ENCODE measurements around the gene TMEM80. TPM values are rescaled to one million over a fixed set of nuclear protein-coding genes. Genes with fewer than 3 reads are reported as not detected.
A peak's percentile ranks its signal among the peaks of the same experiment; 100 is the strongest.
"Not testable (repeated sequence)": the region's sequence is repeated elsewhere in the genome, so short reads cannot be mapped to it uniquely, and the experiment has no call there.

The TMEM80 gene
- 10 to 100 TPM; 17.0 to 17.8 TPM for total RNA-seq

DNA sequence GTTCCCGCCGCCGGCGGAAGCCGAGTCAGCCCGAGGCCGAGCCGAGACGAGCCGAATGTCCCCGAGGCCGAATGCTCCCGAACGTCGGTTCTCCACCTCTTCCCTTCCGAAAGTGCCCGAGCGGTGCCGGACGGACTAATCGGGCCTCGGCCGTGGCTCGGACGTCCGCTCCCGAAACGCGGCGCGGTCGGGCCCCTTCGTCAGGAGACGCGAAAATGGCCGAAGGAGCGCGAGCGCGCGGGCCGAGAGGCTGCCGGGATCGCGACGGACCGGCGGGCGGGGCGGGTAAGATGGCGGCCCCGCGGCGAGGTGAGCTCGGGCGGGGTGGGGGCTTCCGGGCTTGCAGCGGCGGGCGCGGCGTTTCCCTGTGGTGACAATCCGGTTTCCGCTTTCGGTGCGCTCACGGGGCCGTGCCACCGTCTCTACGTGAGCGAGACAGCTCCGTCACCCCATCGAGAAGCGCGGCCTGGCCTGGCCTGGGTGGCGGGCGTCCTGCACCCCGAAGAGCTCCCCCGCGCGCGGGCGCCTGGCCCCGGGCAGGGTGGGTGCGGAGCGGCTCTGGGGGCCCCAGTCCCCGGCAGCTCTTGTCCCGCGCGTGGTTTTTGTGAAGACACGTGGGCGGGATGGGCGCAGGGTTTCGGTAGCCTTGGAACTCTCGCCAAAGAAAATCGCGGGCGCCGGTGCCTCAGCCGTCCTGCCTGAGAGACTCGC is at the start of gene TMEM80:
Gene TMEM80, plus strand, starts transcription at position 279 of the 711 bp plus-strand sequence. Its CDS starts 12 bp downstream, at position 291.
- Mint-ChIP-seq H3K4me1 (ENCODE audit: low read depth) (peaks cover 55% of the 10 kb centered on the region), H3K36me3 (ENCODE audit: insufficient read depth in 2 of 2) (peaks cover 0 to 7% of the 10 kb centered on the region in 2 donors), H3K27me3 (ENCODE audit: low read depth) (no peaks in the 10 kb centered on the region), H3K4me3 (peak within 1 kb of the TSS; percentile 82 to 84), H3K9me3 (no peaks in the 10 kb centered on the region), H3K27ac (peak within 1 kb of the TSS; percentile 97)
- DNase-seq (peak; percentile 99 to 100), ATAC-seq (replicated peaks in 1 of 2) (peak; percentile 75 to 79)

DNA sequence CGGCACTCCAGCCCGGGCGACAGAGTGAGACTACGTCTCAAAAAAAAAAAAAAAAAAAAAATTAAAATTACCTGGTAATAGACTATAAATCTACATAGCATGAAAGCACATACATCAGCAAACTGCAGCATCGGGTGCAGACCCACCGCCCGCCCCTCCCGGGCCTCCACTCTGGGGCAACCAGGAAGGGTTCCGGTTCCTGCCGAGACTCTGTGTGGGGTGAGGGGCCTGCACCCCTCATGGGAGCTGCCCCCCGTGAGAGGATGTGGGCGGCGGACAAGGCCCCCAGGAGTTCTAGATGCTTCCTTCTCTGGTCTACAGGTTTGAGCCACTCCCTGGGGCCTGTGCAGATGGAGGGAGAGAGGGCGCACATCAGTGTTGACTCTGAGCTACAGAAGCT is 49.4 kb upstream of the TMEM80 start:
- H3K4me3 Mint-ChIP-seq: no peak overlapping the region
- no peaks in the 10 kb centered on the region for H3K27me3 Mint-ChIP-seq (ENCODE audit: low read depth)
- DNase-seq (no peak), ATAC-seq (replicated peaks in 1 of 2) (no peak)
- no peaks in the 10 kb centered on the region for H3K9me3 Mint-ChIP-seq
- H3K27ac Mint-ChIP-seq: no peak overlapping the region
- H3K36me3 Mint-ChIP-seq (ENCODE audit: insufficient read depth in 2 of 2): peaks cover 0 to 7% of the 10 kb centered on the region in 2 donors
- H3K4me1 Mint-ChIP-seq (ENCODE audit: low read depth): peaks cover 4% of the 10 kb centered on the region

DNA sequence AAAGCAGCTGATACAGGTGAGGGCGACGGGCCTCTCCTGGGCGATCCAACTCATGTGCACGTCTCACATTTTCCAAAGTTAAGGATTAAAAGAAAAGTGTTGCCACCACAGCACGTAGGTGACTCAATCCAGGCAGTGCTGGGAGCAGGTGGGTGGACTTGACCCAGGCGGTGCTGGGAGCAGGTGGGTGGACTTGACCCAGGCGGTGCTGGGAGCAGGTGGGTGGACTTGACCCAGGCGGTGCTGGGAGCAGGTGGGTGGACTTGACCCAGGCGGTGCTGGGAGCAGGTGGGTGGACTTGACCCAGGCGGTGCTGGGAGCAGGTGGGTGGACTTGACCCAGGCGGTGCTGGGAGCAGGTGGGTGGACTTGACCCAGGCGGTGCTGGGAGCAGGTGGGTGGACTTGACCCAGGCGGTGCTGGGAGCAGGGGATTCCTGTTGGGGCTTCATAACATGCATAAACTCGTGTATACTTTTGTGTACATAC is 47.9 kb upstream of the TMEM80 start:
- not testable (repeated sequence) for H3K9me3 Mint-ChIP-seq; ATAC-seq (replicated peaks in 1 of 2); H3K27ac Mint-ChIP-seq; H3K4me3 Mint-ChIP-seq; H3K27me3 Mint-ChIP-seq (ENCODE audit: low read depth); DNase-seq; H3K4me1 Mint-ChIP-seq (ENCODE audit: low read depth); H3K36me3 Mint-ChIP-seq (ENCODE audit: insufficient read depth in 2 of 2)

GRCh38 chr11:650482-650881 is 45.1 kb upstream of the TMEM80 start:
- no peak for DNase-seq
- H3K9me3 Mint-ChIP-seq: no peaks in the 10 kb centered on the region
- H3K36me3 Mint-ChIP-seq (ENCODE audit: insufficient read depth in 2 of 2): peaks cover 3 to 12% of the 10 kb centered on the region in 2 donors
- H3K4me3 Mint-ChIP-seq: no peak overlapping the region
- peaks cover 4% of the 10 kb centered on the region for H3K4me1 Mint-ChIP-seq (ENCODE audit: low read depth)
- no peak overlapping the region for H3K27ac Mint-ChIP-seq
- ATAC-seq (replicated peaks in 1 of 2): no peak
- H3K27me3 Mint-ChIP-seq (ENCODE audit: low read depth): no peaks in the 10 kb centered on the region

DNA sequence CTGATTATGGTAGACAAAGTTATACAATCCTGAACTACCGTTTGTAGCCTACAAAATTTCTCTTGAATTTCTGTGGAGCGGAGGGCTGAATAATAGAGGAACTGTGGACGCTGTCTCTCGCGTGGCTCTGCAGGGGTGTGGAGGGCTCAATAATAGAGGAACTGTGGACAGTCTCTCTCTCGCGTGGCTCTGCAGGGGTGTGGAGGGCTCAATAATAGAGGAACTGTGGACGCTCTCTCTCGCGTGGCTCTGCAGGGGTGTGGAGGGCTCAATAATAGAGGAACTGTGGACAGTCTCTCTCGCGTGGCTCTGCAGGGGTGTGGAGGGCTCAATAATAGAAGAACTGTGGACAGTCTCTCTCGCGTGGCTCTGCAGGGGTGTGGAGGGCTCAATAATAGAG is 42.5 kb upstream of the TMEM80 start:
- not testable (repeated sequence) for H3K4me1 Mint-ChIP-seq (ENCODE audit: low read depth)

DNA sequence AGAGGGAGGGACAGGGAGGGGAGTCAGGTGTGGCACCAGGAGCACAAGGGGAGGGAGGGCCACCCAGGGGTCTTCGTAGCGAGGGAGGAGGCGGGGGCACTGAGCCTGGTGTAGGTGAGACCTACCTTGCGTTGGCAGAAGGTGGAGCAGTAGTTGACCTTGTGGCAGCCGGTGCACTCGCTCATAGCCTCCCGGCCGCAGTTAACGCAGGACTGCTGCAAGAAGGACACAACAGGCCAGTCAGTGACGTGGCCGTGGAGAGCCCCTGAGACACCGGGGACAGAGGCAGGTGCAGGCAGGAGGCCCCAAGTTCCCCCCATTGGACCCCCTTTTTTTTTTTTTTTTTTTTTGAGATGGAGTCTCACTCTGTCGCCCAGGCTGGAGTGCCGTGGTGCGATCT is 41.8 kb upstream of the TMEM80 start:
- Mint-ChIP-seq H3K4me3 (no peak overlapping the region), H3K4me1 (ENCODE audit: low read depth) (no peaks in the 10 kb centered on the region), H3K9me3 (no peaks in the 10 kb centered on the region), H3K27me3 (ENCODE audit: low read depth) (no peaks in the 10 kb centered on the region), H3K27ac (no peak overlapping the region), H3K36me3 (ENCODE audit: insufficient read depth in 2 of 2) (peaks cover 3 to 10% of the 10 kb centered on the region in 2 donors)
- DNase-seq: no peak
- ATAC-seq (replicated peaks in 1 of 2): no peak

More for the DNA sequence above, 42.5 kb upstream of the TMEM80 start:
- not testable (repeated sequence) for DNase-seq; H3K27ac Mint-ChIP-seq; H3K36me3 Mint-ChIP-seq (ENCODE audit: insufficient read depth in 2 of 2); H3K4me3 Mint-ChIP-seq; H3K9me3 Mint-ChIP-seq; H3K27me3 Mint-ChIP-seq (ENCODE audit: low read depth); ATAC-seq (replicated peaks in 1 of 2)

- not testable (repeated sequence) for ATAC-seq (replicated peaks in 1 of 2); DNase-seq; H3K4me3 Mint-ChIP-seq; H3K36me3 Mint-ChIP-seq (ENCODE audit: insufficient read depth in 2 of 2); H3K9me3 Mint-ChIP-seq; H3K27me3 Mint-ChIP-seq (ENCODE audit: low read depth); H3K4me1 Mint-ChIP-seq (ENCODE audit: low read depth); H3K27ac Mint-ChIP-seq
These were observed 41.2 kb upstream of the TMEM80 start for GRCh38 chr11:654444-654843.

DNA sequence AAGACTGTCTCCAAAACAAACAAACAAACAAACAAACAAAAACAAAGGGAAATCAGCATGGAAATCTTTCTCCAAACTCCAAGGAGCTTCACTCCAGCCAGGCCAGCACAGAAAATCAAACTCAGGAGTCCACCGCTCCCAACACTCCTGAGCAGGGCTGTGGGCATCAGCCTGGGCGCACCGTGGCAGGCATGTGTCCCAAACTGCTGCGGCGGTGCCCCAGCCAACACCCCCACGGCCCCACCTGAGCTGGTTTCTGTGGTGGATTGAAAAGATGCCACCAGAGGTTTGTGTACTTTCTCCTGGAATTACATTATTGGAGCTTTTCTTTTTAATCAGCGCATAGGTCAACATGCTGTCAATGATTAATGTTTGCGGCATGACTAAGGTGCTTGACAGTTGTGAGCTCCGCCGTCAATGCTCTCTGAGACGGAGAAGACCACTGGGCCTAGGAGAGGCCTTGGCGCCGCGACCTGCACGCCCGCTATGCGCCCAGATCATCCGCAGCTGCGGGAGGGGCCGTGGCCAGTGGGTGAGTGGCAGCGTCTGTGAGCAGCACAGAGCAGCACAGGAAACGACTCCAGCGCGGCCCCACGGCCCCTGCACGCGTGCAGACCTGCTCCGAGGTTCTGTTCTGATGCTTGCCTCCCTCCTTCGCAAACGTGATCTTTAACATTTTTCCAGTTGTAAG is 40.4 kb upstream of the TMEM80 start:
- no peaks in the 10 kb centered on the region for H3K9me3 Mint-ChIP-seq
- H3K27ac Mint-ChIP-seq: no peak overlapping the region
- peaks cover 3 to 6% of the 10 kb centered on the region in 2 donors for H3K36me3 Mint-ChIP-seq (ENCODE audit: insufficient read depth in 2 of 2)
- no peak for DNase-seq
- H3K4me1 Mint-ChIP-seq (ENCODE audit: low read depth): no peaks in the 10 kb centered on the region
- no peak for ATAC-seq (replicated peaks in 1 of 2)
- no peaks in the 10 kb centered on the region for H3K27me3 Mint-ChIP-seq (ENCODE audit: low read depth)
- no peak overlapping the region for H3K4me3 Mint-ChIP-seq

DNA sequence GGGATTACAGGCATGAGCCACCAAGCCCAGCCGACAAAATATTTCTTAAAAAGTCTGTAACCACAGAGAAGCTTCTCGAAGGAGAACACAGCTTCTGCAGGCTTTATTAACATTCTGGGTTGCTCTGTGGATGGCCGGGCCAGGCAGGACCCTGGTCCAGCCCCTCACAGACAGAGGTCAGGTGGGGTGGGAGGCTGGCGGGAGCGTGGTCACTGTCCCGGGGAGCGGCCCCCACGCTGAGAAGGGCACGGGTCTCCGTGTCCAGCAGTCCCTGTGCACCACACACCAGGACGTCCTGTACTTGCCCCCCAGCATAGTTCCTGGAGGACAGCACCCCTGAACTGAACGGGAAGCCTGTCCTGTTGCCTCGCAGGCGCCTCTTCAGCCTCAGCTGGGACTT is 39.2 kb upstream of the TMEM80 start:
- H3K27ac Mint-ChIP-seq: no peak overlapping the region
- H3K4me3 Mint-ChIP-seq: no peak overlapping the region
- H3K4me1 Mint-ChIP-seq (ENCODE audit: low read depth): no peaks in the 10 kb centered on the region
- H3K27me3 Mint-ChIP-seq (ENCODE audit: low read depth): no peaks in the 10 kb centered on the region
- ATAC-seq (replicated peaks in 1 of 2) (peak in 1 of 2 donors; percentile 22), DNase-seq (no peak)
- H3K9me3 Mint-ChIP-seq: no peaks in the 10 kb centered on the region
- peaks cover 3 to 5% of the 10 kb centered on the region in 2 donors for H3K36me3 Mint-ChIP-seq (ENCODE audit: insufficient read depth in 2 of 2)

DNA sequence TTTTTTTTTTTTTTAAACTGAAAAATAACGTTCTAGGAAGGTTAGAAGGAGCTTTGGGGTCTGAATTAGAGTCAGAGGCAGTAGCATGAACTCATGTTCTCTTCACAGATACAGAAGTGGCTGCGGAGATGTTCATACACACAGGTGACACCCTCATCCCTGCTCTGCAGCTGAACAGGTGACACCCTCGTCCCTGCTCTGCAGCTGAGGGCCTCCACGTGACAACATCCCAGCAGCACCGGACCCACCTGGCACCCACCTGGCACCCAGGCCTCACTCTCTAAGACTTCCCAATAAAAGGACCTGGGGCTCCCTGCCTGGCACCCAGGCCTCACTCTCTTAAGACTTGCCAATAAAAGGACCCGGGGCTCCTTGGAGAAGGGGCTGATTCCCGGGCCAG is 38.8 kb upstream of the TMEM80 start:
- no peaks in the 10 kb centered on the region for H3K27me3 Mint-ChIP-seq (ENCODE audit: low read depth)
- H3K4me1 Mint-ChIP-seq (ENCODE audit: low read depth): no peaks in the 10 kb centered on the region
- H3K27ac Mint-ChIP-seq: no peak overlapping the region
- no peak overlapping the region for H3K4me3 Mint-ChIP-seq
- DNase-seq: no peak
- peak in 1 of 2 donors; percentile 11 for ATAC-seq (replicated peaks in 1 of 2)
- no peaks in the 10 kb centered on the region for H3K9me3 Mint-ChIP-seq
- H3K36me3 Mint-ChIP-seq (ENCODE audit: insufficient read depth in 2 of 2): peaks cover 3 to 4% of the 10 kb centered on the region in 2 donors

GRCh38 chr11:657691-658126 is 37.9 kb upstream of the TMEM80 start:
- no peaks in the 10 kb centered on the region for H3K4me1 Mint-ChIP-seq (ENCODE audit: low read depth)
- no peaks in the 10 kb centered on the region for H3K9me3 Mint-ChIP-seq
- DNase-seq (no peak), ATAC-seq (replicated peaks in 1 of 2) (no peak)
- no peak overlapping the region for H3K4me3 Mint-ChIP-seq
- H3K36me3 Mint-ChIP-seq (ENCODE audit: insufficient read depth in 2 of 2): peaks cover 1 to 4% of the 10 kb centered on the region in 2 donors
- no peak overlapping the region for H3K27ac Mint-ChIP-seq
- H3K27me3 Mint-ChIP-seq (ENCODE audit: low read depth): no peaks in the 10 kb centered on the region

DNA sequence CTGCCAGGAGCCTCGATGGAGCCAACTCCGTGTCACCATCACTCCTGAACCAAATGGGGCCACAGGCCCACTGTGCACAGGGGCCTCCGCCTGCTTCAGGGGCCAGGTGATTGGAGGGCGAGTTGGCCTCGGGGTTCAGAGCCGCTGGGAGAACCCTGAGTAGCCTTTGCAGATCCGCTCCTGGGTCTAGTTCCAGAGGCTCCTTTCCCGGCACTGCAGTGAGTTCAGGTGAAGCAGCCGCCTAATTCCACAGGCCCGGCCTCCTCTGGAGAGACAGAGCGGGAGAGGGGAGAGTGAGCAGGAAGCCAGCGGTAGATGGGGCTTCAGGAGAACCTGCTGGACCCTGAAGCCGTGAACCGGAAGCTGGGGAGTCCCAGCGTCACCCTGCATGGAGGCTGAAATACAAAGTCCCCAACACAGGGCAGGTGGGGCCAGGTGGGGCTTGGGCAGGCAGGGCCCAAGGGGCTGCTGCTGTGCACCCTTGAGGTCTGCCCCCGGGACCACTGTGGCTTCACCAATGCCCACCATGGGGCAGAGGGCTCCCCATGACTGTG is 36.0 kb upstream of the TMEM80 start:
- ATAC-seq (replicated peaks in 1 of 2) (no peak), DNase-seq (no peak)
- Mint-ChIP-seq H3K4me3 (no peak overlapping the region), H3K4me1 (ENCODE audit: low read depth) (no peaks in the 10 kb centered on the region), H3K27me3 (ENCODE audit: low read depth) (no peaks in the 10 kb centered on the region), H3K27ac (no peak overlapping the region), H3K36me3 (ENCODE audit: insufficient read depth in 2 of 2) (peaks cover 1 to 4% of the 10 kb centered on the region in 2 donors), H3K9me3 (no peaks in the 10 kb centered on the region)

GRCh38 chr11:660281-660680 is 35.3 kb upstream of the TMEM80 start:
- Mint-ChIP-seq H3K27me3 (ENCODE audit: low read depth) (no peaks in the 10 kb centered on the region), H3K27ac (no peak overlapping the region), H3K9me3 (no peaks in the 10 kb centered on the region), H3K4me3 (no peak overlapping the region), H3K36me3 (ENCODE audit: insufficient read depth in 2 of 2) (peaks cover 0 to 2% of the 10 kb centered on the region in 2 donors), H3K4me1 (ENCODE audit: low read depth) (no peaks in the 10 kb centered on the region)
- ATAC-seq (replicated peaks in 1 of 2): no peak
- no peak for DNase-seq
